ENCODE results near the gene EBF4.

DNA sequence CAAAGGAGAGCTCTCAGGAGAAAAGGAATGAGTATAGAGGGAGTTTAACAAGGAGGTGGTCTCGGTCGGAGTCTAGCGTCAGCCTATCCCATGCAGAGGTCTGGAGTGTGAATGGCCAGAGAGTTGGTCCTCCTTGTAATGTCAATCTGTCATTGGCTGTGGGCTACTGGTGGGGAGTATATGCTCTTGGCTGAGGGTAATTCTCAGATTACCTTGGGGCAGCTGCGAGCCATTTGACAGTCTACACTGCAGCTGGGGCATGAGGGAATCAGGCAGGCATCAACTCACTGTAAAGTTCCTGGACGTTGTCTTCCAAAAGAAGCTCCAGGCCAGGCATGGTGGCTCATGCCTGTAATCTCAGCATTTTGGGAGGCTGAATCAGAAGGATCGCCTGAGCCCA, 48.1 kb downstream of the EBF4 start:
- no peak for TF ChIP-seq POLR2A (IDR thresholded peaks at IDR 0.05)
- TF ChIP-seq, protein P1, sequence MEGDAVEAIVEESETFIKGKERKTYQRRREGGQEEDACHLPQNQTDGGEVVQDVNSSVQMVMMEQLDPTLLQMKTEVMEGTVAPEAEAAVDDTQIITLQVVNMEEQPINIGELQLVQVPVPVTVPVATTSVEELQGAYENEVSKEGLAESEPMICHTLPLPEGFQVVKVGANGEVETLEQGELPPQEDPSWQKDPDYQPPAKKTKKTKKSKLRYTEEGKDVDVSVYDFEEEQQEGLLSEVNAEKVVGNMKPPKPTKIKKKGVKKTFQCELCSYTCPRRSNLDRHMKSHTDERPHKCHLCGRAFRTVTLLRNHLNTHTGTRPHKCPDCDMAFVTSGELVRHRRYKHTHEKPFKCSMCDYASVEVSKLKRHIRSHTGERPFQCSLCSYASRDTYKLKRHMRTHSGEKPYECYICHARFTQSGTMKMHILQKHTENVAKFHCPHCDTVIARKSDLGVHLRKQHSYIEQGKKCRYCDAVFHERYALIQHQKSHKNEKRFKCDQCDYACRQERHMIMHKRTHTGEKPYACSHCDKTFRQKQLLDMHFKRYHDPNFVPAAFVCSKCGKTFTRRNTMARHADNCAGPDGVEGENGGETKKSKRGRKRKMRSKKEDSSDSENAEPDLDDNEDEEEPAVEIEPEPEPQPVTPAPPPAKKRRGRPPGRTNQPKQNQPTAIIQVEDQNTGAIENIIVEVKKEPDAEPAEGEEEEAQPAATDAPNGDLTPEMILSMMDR (IDR thresholded peaks at IDR 0.05) = no peak

Measured in uterus (tissue), 2 donors.